GM23338 (cell line): Measurements from ENCODE around the gene MTHFD1. TPM values are rescaled to one million over a fixed set of nuclear protein-coding genes. Genes with fewer than 3 reads are reported as not detected.

ENCODE experiments used
- CREB1 ChIP-seq: fragments of 250-450 bp; sonication (Bioruptor Pico); IDR thresholded peaks from 2 replicates; pipeline ENCODE4 v1.5.0; 2020; ENCODE audit warnings: low read depth, mild to moderate bottlenecking, moderate library complexity
- EZH2phosphoT487 ChIP-seq: fragments of 200-600 bp; sonication (generic); IDR thresholded peaks from one replicate; pipeline ENCODE4 v1.8.1; 2018; ENCODE audit warnings: antibody characterized with exemption; ENCODE audit not compliant: unreplicated experiment
- JUNB ChIP-seq: IDR thresholded peaks from one replicate; pipeline ENCODE4 v1.6.1; 2016; ENCODE audit warnings: antibody characterized with exemption; ENCODE audit not compliant: unreplicated experiment
- NANOG ChIP-seq: IDR thresholded peaks from 2 replicates; pipeline ENCODE4 v1.6.1; 2016; ENCODE audit warnings: antibody characterized with exemption, borderline replicate concordance
- POLR2AphosphoS5 ChIP-seq: IDR thresholded peaks from 2 replicates; pipeline ENCODE4 v1.6.1; 2016; ENCODE audit warnings: antibody characterized with exemption, low read depth
- STAT1 ChIP-seq: IDR thresholded peaks from one replicate; pipeline ENCODE4 v1.6.1; 2016; ENCODE audit warnings: antibody characterized with exemption; ENCODE audit not compliant: unreplicated experiment
- ZNF331 ChIP-seq: fragments of 250-450 bp; sonication (Bioruptor Pico); IDR thresholded peaks from 2 replicates; pipeline ENCODE4 v1.5.0; 2020; ENCODE audit warnings: low read depth, mild to moderate bottlenecking, moderate library complexity
- polyA plus RNA-seq: library from polyadenylated mRNA; unstranded; fragments of >200 nt; fragmentation: Nextera tagmentation; extraction: Ambion mirVana; gene quantifications from 2 replicates; pipeline ENCODE4 v1.2.1, GENCODE V29; 2016
- total RNA-seq: library from RNA; depleted of rRNA; stranded (reverse); fragments of >200 nt; shearing (Covaris generic); gene quantifications from 2 replicates; pipeline ENCODE4 v1.2.3, GENCODE V29; 2014
- TF ChIP-seq, protein P1 (sequence below): fragments of 250-450 bp; sonication (Bioruptor Pico); IDR thresholded peaks from 2 replicates; pipeline ENCODE4 v1.5.0; 2020; ENCODE audit warnings: mild to moderate bottlenecking, moderate library complexity
- TF ChIP-seq, protein P2 (sequence below): IDR thresholded peaks from 2 replicates; pipeline ENCODE4 v1.6.1; 2016; ENCODE audit warnings: antibody characterized with exemption

The MTHFD1 gene
- total and polyA plus RNA-seq, 2 experiments from 2014 or later, result 219 to 237 TPM

DNA sequence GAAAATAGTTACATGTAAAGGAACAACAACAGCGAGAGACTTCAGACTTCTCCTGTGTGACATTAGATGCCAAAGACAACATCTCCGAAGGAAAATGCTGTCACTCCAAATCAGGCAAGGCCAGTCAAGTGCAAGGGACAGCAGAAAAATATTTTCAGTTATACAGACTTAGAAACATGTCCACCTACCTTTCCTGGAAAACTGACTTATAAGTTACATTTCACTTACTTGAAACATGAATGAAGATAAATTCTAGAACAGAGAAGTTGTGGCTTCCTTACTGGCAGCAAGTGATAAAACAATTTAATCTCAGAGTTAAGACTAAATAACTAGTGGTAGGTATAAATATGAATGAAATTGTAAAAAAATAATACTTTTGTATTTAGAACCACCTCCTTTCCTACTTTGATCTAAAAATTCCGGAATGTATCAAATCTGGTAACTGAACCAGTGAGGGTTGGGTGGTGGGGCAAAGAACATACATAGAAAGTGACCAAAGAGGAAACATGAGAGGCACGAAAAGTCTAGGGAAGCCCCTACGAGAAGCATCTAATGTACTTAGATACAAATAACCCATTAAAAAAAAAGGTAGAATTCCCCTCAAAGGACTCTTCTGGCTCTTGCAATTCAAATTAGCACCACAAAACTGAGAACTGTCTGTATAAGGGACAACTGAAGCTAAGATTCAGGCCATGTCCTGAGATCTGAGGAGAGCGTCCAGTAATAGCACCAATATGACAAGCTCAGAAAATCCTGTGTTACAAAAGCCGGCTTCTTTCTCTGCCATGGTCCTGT lies 21.2 kb downstream of the MTHFD1 start (continued):
- TF ChIP-seq, protein P1, sequence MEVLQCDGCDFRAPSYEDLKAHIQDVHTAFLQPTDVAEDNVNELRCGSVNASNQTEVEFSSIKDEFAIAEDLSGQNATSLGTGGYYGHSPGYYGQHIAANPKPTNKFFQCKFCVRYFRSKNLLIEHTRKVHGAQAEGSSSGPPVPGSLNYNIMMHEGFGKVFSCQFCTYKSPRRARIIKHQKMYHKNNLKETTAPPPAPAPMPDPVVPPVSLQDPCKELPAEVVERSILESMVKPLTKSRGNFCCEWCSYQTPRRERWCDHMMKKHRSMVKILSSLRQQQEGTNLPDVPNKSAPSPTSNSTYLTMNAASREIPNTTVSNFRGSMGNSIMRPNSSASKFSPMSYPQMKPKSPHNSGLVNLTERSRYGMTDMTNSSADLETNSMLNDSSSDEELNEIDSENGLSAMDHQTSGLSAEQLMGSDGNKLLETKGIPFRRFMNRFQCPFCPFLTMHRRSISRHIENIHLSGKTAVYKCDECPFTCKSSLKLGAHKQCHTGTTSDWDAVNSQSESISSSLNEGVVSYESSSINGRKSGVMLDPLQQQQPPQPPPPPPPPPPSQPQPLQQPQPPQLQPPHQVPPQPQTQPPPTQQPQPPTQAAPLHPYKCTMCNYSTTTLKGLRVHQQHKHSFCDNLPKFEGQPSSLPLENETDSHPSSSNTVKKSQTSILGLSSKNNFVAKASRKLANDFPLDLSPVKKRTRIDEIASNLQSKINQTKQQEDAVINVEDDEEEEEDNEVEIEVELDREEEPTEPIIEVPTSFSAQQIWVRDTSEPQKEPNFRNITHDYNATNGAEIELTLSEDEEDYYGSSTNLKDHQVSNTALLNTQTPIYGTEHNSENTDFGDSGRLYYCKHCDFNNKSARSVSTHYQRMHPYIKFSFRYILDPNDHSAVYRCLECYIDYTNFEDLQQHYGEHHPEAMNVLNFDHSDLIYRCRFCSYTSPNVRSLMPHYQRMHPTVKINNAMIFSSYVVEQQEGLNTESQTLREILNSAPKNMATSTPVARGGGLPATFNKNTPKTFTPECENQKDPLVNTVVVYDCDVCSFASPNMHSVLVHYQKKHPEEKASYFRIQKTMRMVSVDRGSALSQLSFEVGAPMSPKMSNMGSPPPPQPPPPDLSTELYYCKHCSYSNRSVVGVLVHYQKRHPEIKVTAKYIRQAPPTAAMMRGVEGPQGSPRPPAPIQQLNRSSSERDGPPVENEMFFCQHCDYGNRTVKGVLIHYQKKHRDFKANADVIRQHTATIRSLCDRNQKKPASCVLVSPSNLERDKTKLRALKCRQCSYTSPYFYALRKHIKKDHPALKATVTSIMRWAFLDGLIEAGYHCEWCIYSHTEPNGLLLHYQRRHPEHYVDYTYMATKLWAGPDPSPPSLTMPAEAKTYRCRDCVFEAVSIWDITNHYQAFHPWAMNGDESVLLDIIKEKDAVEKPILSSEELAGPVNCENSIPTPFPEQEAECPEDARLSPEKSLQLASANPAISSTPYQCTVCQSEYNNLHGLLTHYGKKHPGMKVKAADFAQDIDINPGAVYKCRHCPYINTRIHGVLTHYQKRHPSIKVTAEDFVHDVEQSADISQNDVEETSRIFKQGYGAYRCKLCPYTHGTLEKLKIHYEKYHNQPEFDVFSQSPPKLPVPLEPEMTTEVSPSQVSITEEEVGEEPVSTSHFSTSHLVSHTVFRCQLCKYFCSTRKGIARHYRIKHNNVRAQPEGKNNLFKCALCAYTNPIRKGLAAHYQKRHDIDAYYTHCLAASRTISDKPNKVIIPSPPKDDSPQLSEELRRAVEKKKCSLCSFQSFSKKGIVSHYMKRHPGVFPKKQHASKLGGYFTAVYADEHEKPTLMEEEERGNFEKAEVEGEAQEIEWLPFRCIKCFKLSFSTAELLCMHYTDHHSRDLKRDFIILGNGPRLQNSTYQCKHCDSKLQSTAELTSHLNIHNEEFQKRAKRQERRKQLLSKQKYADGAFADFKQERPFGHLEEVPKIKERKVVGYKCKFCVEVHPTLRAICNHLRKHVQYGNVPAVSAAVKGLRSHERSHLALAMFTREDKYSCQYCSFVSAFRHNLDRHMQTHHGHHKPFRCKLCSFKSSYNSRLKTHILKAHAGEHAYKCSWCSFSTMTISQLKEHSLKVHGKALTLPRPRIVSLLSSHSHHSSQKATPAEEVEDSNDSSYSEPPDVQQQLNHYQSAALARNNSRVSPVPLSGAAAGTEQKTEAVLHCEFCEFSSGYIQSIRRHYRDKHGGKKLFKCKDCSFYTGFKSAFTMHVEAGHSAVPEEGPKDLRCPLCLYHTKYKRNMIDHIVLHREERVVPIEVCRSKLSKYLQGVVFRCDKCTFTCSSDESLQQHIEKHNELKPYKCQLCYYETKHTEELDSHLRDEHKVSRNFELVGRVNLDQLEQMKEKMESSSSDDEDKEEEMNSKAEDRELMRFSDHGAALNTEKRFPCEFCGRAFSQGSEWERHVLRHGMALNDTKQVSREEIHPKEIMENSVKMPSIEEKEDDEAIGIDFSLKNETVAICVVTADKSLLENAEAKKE (CRISPR knock-in tag), result no peak
- no peak for TF ChIP-seq JUNB
- TF ChIP-seq CREB1 (CRISPR knock-in tag), result no peak
- no peak for TF ChIP-seq ZNF331 (CRISPR knock-in tag)
- TF ChIP-seq STAT1, result no peak
- no peak for TF ChIP-seq EZH2phosphoT487
- no peak for TF ChIP-seq NANOG
- no peak for TF ChIP-seq POLR2AphosphoS5
- TF ChIP-seq, protein P2, sequence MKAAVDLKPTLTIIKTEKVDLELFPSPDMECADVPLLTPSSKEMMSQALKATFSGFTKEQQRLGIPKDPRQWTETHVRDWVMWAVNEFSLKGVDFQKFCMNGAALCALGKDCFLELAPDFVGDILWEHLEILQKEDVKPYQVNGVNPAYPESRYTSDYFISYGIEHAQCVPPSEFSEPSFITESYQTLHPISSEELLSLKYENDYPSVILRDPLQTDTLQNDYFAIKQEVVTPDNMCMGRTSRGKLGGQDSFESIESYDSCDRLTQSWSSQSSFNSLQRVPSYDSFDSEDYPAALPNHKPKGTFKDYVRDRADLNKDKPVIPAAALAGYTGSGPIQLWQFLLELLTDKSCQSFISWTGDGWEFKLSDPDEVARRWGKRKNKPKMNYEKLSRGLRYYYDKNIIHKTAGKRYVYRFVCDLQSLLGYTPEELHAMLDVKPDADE, result no peak
